NCI-H748 treated with DMSO at 0.1 percent for 48 hours (cell line): Measurements from ENCODE around the gene CLCNKA.

Experiments used
- DNase-seq: peaks from one replicate; lab custom pipeline; 2025; lab: John Stamatoyannopoulos, UW

Gene CLCNKA

GRCh38 chr1:16063226-16063829 is 41.5 kb downstream of the CLCNKA start:
- no peak for DNase-seq

DNA sequence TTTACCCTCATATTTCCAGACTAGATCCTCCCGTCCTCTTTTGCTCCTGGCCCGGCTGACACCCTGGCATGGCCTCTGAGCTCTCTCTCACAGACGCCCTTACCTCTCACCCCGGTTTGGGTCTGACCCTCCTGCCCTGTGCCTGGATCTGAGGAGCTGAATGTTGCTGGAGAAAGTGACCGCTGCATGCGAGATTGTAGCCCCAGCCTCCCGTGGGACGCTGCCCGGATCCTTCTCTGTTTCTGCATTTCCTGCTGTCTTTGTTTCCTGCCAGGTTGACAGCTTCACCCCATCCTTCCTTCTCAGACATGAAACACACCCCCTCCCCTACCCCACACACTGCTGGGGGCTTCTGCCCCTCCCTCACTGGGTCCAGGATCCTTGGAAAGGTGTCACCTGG is 42.1 kb downstream of the CLCNKA start:
- no peak for DNase-seq

DNA sequence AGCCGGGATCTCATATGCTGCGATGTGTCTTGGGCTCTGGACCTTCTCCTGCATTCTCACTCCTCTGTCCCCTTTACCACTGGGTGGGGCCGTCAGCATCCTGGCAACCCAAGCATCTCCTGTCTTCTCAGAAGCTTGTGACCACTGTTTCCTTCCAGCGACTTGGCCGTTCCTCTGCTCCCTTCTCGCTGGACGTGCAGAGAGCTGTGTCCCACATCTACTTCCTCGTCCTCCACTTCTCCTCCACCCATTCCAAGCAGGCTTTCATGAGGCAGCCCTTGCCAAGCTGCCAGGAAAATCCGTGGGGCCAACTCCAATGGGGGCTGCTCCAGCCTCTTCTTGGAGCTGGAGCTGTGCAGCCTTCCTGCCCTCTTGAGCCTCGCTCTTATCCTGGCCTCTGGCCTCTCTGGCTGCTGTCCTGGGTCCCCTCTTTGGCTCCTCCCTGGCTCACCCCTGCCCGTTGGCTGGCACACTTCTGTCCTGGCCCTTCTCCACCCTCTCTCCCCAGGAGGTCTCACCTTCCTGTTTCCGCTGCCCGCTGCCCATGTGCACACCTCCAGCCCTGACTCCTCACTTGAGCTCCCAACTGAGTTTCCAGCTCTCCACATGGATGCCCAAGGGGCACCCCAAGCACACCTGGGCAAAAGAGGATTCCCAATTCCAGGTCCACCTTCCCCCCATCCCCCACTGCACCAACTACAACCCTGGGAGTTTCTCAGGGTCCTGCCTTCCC is 42.9 kb downstream of the CLCNKA start:
- no peak for DNase-seq

DNA sequence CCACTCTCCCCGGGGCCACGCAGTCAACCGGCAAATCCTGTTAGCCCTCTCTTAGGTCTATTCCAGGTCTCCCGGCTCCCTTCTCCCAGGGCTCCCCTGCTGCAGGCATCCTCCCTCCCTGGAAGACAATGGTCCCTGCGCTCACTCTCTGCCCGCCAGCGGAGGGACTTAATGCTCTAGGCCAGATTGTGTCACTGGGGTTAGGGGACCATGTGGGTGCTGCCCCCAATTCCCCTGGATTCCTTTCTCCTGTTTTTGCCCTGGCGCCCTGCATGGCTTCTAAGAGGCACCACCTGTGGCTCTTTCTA is 43.4 kb downstream of the CLCNKA start:
- DNase-seq, result no peak

GRCh38 chr1:16066245-16066644 is 44.4 kb downstream of the CLCNKA start:
- DNase-seq, result no peak

DNA sequence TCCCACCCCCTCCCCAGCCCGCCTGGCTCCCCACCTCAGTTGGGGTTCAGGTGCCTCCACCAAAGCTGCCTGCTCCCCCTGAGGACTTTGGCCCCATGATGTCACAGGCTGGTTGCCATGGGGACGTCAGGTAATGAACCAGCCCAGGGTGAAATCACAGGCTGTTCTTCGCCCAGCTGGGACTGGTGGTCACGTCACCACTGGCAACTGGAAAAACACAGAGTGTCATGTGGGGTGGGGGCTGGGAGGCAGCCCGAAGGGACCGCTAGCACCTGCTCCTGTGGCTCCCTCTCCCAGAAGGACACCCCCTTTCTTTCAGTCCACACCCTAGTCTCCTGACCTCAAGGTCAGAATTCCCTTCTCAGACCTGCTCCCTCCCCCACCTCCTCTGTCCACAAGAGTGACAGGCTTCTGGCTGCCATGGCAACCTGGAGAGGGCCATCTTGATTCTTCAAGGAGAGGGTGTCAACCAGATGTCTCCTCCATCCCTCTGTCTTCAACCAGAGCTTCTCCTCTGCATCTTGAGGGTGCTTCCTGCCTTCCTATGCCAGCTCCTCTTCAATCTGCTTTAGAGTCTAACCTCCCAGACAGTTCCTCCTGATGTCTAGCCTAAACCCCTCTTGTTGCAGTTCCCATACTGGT is 45.4 kb downstream of the CLCNKA start:
- DNase-seq, result no peak

DNA sequence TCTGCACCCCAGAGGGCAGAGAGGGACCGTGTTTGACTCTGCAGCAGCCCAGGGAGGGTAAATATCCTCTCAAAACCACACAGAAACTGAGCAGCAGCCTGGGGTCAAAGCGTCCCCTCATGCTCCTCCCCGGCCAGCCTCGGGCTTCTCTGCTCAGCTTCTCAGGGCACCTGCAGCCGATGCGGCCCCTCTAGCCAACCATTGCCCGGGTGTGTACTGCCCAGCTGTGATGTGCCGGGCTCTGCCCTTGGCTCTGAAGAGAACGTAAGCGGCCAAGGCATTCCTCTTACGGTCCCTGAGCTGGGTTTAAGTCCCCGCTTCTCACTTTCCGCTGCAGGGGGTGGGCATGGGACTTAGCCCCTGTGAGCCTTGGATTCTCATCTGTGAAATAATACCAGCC is 46.1 kb downstream of the CLCNKA start:
- DNase-seq, result no peak

GRCh38 chr1:16068356-16069270 is 46.8 kb downstream of the CLCNKA start:
- DNase-seq, result no peak

GRCh38 chr1:16070640-16071355 is 49.0 kb downstream of the CLCNKA start:
- no peak for DNase-seq

DNA sequence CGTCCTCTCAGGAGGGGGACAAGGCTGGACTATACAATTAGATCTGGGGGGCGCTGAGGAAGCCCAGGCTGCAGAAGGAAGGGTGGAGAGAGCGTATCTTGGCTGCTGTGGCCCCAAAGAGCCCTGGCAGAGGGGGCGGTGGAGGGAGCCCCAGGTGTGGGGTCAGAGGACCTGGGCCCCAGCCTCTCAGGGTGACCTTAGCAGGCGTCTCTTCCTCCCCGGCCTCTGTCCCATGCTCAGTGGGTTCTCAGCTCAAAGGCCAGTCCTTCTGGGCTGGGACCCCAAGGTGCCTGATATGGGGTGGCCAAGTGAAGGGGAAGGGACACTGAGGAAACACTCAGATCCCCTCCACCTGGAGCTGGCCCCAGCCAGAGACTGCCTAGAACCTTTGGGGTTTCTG is 49.8 kb downstream of the CLCNKA start:
- no peak for DNase-seq

GRCh38 chr1:16072095-16072494 is 50.3 kb downstream of the CLCNKA start:
- DNase-seq, result no peak

DNA sequence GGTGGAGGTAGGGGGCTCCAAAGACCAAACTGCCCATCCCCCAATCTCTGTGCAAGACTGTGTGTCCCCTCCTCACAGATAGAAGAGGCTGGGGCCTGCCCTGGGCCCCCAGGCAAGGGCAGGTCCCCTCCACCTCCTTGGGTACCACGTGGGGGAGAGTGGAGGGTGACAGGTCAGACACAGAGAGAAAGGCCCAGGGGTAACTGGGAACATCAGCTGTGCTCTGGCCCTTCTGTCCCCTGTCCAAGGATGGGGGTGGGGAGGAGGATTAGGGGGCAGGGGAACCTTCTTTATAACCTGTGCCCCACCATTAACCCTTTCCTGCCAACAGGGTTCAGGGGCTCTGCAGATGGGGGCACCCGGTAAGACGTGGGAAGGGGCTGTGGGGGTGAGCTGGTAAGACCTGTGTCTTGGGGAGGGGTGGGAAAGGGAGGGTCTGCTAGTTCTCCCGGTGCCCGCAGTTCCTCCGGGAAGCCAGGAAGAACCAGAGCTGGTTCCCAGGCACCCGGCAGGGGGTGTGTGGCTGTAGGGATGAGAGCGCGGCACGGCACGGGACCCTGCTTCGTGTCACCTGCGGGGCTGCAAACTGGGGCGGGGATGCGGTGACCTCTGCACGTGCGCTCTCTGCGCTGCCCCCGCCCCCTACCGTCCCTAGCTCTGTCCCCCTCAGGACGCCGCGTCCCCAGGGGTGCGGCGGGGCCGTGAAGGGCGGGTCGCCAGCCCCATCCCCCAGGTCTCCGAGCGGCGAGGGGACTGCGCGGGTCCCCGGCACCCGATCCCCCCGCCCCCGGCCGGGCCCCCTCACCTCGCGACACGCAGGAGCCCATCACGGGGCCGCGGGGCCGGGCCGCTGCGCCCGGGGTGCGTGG is 51.0 kb downstream of the CLCNKA start:
- no peak for DNase-seq

- DNase-seq, result no peak
Observed at GRCh38 chr1:16073490-16074119, 51.8 kb downstream of the CLCNKA start, which contains the start of gene FAM131C. FAM131C (minus strand) TSS chr1:16073651; CDS start chr1:16073442, 209 bp downstream.

- no peak for DNase-seq
Observed at GRCh38 chr1:16074217-16074616, 52.4 kb downstream of the CLCNKA start.

DNA sequence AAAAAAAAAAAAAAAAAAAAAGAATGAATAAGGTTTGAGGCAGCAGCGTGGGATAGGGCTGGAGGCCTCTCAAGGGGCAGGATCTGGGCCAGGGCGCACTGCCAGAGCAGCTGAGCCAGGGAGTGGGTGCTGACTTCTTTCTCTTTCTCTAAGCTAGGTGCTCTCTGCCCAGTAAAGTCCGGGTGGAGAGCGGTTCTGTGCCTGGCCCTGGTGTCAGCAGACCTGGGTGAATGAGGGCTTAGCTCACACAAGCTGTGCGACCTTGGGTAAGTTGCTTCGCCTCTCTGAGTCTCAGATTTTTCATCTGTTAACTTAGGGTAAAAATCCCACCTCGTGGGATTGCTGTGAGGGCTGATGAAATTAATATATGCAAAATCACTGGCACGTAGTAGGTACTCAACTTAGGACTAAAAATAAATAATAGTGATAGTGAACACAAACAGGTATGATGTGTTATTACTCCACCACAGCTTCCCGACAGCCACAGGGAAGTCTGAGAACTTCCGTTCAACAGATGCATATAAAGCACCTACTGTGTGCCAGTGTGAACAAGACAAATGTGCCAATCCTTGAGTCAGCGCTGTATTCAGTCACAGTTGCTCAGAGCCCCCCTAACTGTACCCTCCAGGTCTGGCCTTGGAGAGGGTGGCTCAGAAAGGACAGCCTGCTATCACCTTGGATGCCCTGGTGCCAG is 53.6 kb downstream of the CLCNKA start:
- no peak for DNase-seq

DNA sequence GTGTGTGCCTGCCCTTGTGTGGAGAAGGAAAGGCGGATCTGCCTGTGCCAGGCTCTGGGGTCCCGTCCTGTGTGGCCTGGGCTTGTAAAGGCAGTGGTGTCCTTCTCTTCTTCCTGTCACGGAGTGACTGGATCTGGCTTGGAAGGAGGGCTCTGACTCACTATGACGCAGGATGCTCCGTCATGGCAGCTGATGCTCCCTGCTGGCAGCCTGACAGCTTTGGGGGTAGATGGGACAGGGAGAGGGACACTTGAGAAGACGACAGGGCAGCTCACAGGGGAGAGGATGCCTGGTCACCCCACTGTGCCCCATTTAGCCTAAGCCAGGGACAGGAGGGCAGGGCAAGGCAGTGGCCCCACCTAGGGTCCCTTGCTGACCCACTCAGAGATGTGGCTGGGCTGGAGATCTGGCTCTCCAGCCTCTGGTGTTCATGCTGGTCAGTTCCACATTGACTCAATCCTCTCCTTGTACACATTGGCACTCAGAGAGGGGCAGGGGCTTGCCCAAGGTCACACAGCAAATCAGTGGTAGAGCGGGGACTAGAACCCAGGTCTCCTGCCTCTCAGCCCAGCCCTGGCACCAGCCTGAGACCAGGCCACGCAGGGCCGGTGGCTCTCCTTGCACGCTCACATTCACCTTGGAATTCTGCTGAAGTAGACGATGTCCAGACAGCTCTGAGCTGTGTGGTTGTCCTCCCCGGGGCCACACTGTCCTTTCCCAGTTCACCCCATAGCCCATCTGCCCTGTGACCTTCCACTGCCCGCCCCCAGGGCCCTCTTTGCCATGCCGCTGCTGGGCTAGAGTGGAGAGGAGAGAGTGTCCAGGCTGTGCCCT is 54.4 kb downstream of the CLCNKA start:
- DNase-seq, result no peak

DNA sequence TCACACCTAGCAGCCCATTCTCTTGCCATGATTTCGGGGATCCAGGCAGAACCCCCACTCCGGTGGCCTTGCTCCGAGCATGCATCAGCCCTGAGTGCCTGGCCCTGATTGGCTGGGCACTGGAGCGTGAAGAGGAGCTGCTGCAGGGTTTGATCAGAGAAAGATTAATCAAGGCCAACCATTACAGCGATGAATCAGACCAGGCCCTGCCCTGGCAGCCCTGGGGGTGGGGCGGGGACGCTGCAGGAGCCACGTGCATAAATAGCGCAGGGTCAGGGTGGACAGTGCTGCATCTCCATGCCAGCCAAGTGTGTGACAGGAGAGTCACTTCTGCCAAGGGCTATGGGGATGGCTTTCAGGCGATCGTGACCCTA is 55.0 kb downstream of the CLCNKA start:
- no peak for DNase-seq

GRCh38 chr1:16077406-16078245 is 55.8 kb downstream of the CLCNKA start:
- DNase-seq, result no peak
